ENCODE measurements around the gene APPBP2. TPM values are rescaled to one million over a fixed set of nuclear protein-coding genes. Genes with fewer than 3 reads are reported as not detected.

APPBP2 gene
- total RNA-seq, 1 donor from 2014 or later, result 51.7 TPM

GRCh38 chr17:60526726-60527125 is 684 bp upstream of the APPBP2 start:
- Mint-ChIP-seq H3K4me1 (ENCODE audit: unreplicated experiment) (peaks cover 28% of the 10 kb centered on the region), H3K9me3 (ENCODE audit: unreplicated experiment) (no peaks in the 10 kb centered on the region), H3K27me3 (ENCODE audit: unreplicated experiment) (no peaks in the 10 kb centered on the region), H3K27ac (ENCODE audit: unreplicated experiment) (peak overlapping the region; percentile 95), H3K36me3 (ENCODE audit: unreplicated experiment) (peaks cover 3% of the 10 kb centered on the region), H3K4me3 (ENCODE audit: unreplicated experiment) (peak overlapping the region; percentile 94)
- DNase-seq (ENCODE audit: extremely low spot score, unreplicated experiment), result no peak
- TF ChIP-seq CTCF (IDR thresholded peaks at IDR 0.05), result no peak

GRCh38 chr17:60525328-60525684 is 736 bp downstream of the APPBP2 start:
- TF ChIP-seq CTCF (IDR thresholded peaks at IDR 0.05), result no peak
- DNase-seq (ENCODE audit: extremely low spot score, unreplicated experiment), result no peak
- no peaks in the 10 kb centered on the region for H3K27me3 Mint-ChIP-seq (ENCODE audit: unreplicated experiment)
- no peaks in the 10 kb centered on the region for H3K9me3 Mint-ChIP-seq (ENCODE audit: unreplicated experiment)
- H3K4me3 Mint-ChIP-seq (ENCODE audit: unreplicated experiment), result peak overlapping the region; percentile 94
- peaks cover 3% of the 10 kb centered on the region for H3K36me3 Mint-ChIP-seq (ENCODE audit: unreplicated experiment)
- peaks cover 40% of the 10 kb centered on the region for H3K4me1 Mint-ChIP-seq (ENCODE audit: unreplicated experiment)
- peak overlapping the region; percentile 95 for H3K27ac Mint-ChIP-seq (ENCODE audit: unreplicated experiment)

- peak overlapping the region; percentile 94 for H3K4me3 Mint-ChIP-seq (ENCODE audit: unreplicated experiment)
Measured at GRCh38 chr17:60524463-60525327, 1.3 kb downstream of the APPBP2 start.

GRCh38 chr17:60523822-60524221 is 2.2 kb downstream of the APPBP2 start:
- no peak for DNase-seq (ENCODE audit: extremely low spot score, unreplicated experiment)
- Mint-ChIP-seq H3K9me3 (ENCODE audit: unreplicated experiment) (no peaks in the 10 kb centered on the region), H3K4me3 (ENCODE audit: unreplicated experiment) (peak overlapping the region; percentile 94), H3K36me3 (ENCODE audit: unreplicated experiment) (peaks cover 3% of the 10 kb centered on the region), H3K27ac (ENCODE audit: unreplicated experiment) (peak overlapping the region; percentile 95), H3K27me3 (ENCODE audit: unreplicated experiment) (no peaks in the 10 kb centered on the region), H3K4me1 (ENCODE audit: unreplicated experiment) (peaks cover 40% of the 10 kb centered on the region)
- no peak for TF ChIP-seq CTCF (IDR thresholded peaks at IDR 0.05)

More at GRCh38 chr17:60524463-60525327, 1.3 kb downstream of the APPBP2 start:
- Mint-ChIP-seq H3K4me1 (ENCODE audit: unreplicated experiment) (peaks cover 40% of the 10 kb centered on the region), H3K36me3 (ENCODE audit: unreplicated experiment) (peaks cover 3% of the 10 kb centered on the region), H3K27ac (ENCODE audit: unreplicated experiment) (peak overlapping the region; percentile 95), H3K27me3 (ENCODE audit: unreplicated experiment) (no peaks in the 10 kb centered on the region), H3K9me3 (ENCODE audit: unreplicated experiment) (no peaks in the 10 kb centered on the region)
- no peak for TF ChIP-seq CTCF (IDR thresholded peaks at IDR 0.05)
- DNase-seq (ENCODE audit: extremely low spot score, unreplicated experiment), result no peak

- no peak for DNase-seq (ENCODE audit: extremely low spot score, unreplicated experiment)
Measured at GRCh38 chr17:60522889-60523626, 3.0 kb downstream of the APPBP2 start.

More at GRCh38 chr17:60522889-60523626, 3.0 kb downstream of the APPBP2 start:
- peak overlapping the region; percentile 55 for H3K27ac Mint-ChIP-seq (ENCODE audit: unreplicated experiment)
- H3K4me3 Mint-ChIP-seq (ENCODE audit: unreplicated experiment), result peak overlapping the region; percentile 12
- H3K27me3 Mint-ChIP-seq (ENCODE audit: unreplicated experiment), result no peaks in the 10 kb centered on the region
- H3K9me3 Mint-ChIP-seq (ENCODE audit: unreplicated experiment), result no peaks in the 10 kb centered on the region
- TF ChIP-seq CTCF (IDR thresholded peaks at IDR 0.05), result no peak
- H3K36me3 Mint-ChIP-seq (ENCODE audit: unreplicated experiment), result peaks cover 4% of the 10 kb centered on the region
- peaks cover 40% of the 10 kb centered on the region for H3K4me1 Mint-ChIP-seq (ENCODE audit: unreplicated experiment)
